Small intestine (tissue), 7 donors: ENCODE data around the gene NRP2. TPM values are rescaled to one million over a fixed set of nuclear protein-coding genes. Genes with fewer than 3 reads are reported as not detected.
A peak's percentile ranks its signal among the peaks of the same experiment; 100 is the strongest.

Experiments
- DNase-seq, 2 donors: peaks; one replicate each; pipeline versions ENCODE4 v3.0.0 to v3.0.0-alpha.2; 2013
- FAIRE-seq: peaks from 2 replicates; lab custom pipeline; 2012; peaks lifted over from hg19 to GRCh38; lab: Jason Lieb, UNC
- H3K27ac ChIP-seq, 3 donors: one replicate each; pipeline ENCODE4 v1.5.1; 2013; ENCODE audit warnings: low read length in 2 of 3, mild to moderate bottlenecking in 2 of 3, control low read depth in 1 of 3, inconsistent platforms in 1 of 3, low read depth in 1 of 3, moderate library complexity in 1 of 3
- H3K27me3 ChIP-seq, 3 donors: one replicate each; pipeline ENCODE4 v1.6.1; 2013; ENCODE audit warnings: low read length in 3 of 3, inconsistent platforms in 1 of 3; ENCODE audit not compliant: control insufficient read depth in 3 of 3, insufficient read depth in 3 of 3
- H3K36me3 ChIP-seq, 3 donors: one replicate each; pipeline ENCODE4 v1.6.1; 2013; ENCODE audit warnings: low read length in 3 of 3, inconsistent platforms in 1 of 3, low read depth in 1 of 3, mild to moderate bottlenecking in 1 of 3, moderate library complexity in 1 of 3; ENCODE audit not compliant: control insufficient read depth in 3 of 3, insufficient read depth in 2 of 3
- H3K4me1 ChIP-seq, 3 donors: one replicate each; pipeline ENCODE4 v1.6.1; 2013; ENCODE audit warnings: low read length in 2 of 3, inconsistent platforms in 1 of 3, low read depth in 1 of 3, mild to moderate bottlenecking in 1 of 3, moderate library complexity in 1 of 3; ENCODE audit not compliant: control insufficient read depth in 3 of 3, insufficient read depth in 2 of 3
- H3K4me3 ChIP-seq, 3 donors: one replicate each; pipeline ENCODE4 v1.5.1; 2013; ENCODE audit warnings: low read length in 3 of 3, control low read depth in 1 of 3, inconsistent platforms in 1 of 3, low read depth in 1 of 3, mild to moderate bottlenecking in 1 of 3, moderate library complexity in 1 of 3
- H3K9me3 ChIP-seq, 2 donors: one replicate each; pipeline ENCODE4 v1.6.1; 2013; ENCODE audit warnings: low read depth in 1 of 2, low read length in 1 of 2; ENCODE audit not compliant: control insufficient read depth in 2 of 2, insufficient read depth in 1 of 2
- WGBS, 3 donors: extraction: QIAGEN DNeasy Blood & Tissue Kit; methylation state at CpG; one replicate each; pipeline ENCODE4 v1.1.7; 2013; 5-methylcytosine and 5-hydroxymethylcytosine counted together
- polyA plus RNA-seq, 4 donors: library from polyadenylated mRNA; stranded (reverse) in 3 of 4; unstranded in 1 of 4; fragments of 200-250 nt in 3 of 4; fragments of 120-200 nt in 1 of 4; gene quantifications; one replicate each; pipeline versions ENCODE4 v1.2.1 to v1.2.3, GENCODE V29; 2013
- donor health status: healthy with polysubstance abuse.
- donor health status: control.
- donor health status: control.
- donor health status: Bipolar disorder and iron deficiency.
- donor health status: healthy.

NRP2 gene
- polyA plus RNA-seq, 4 donors = 0.81 to 9.6 (median 4.9) TPM

DNA sequence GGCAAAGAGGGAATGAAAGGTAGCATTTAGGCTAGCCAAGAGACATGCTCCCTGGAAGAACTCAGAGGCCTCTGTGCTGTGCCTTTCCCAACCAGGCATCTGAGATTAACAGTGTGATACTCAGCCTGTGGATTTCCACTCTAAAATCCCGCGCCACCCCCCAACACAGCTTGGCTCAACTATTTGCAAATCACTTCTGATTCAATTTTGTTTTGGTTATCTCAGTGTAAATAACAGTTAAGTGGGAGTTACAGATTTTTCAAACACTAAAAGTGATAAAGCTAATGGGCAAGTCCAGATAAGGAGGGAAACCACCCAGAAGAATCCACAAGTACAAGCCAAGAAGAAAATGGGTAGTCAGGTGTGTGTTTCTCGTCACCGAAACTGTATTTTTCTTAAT is 1.4 kb upstream of the NRP2 start:
- Histone ChIP-seq H3K4me1 (peaks cover 0 to 40% (median 0%) of the 10 kb centered on the region in 3 donors), H3K4me3 (no peak overlapping the region), H3K36me3 (no peaks in the 10 kb centered on the region), H3K27me3 (peaks cover 3 to 42% (median 19%) of the 10 kb centered on the region in 3 donors), H3K9me3 (no peaks in the 10 kb centered on the region), H3K27ac (no peak overlapping the region)
- DNase-seq (no peak), FAIRE-seq (no peak)
- WGBS, 3 donors = 42 to 59% (median 50%) methylated on average over 4 of the region's 4 CpGs

DNA sequence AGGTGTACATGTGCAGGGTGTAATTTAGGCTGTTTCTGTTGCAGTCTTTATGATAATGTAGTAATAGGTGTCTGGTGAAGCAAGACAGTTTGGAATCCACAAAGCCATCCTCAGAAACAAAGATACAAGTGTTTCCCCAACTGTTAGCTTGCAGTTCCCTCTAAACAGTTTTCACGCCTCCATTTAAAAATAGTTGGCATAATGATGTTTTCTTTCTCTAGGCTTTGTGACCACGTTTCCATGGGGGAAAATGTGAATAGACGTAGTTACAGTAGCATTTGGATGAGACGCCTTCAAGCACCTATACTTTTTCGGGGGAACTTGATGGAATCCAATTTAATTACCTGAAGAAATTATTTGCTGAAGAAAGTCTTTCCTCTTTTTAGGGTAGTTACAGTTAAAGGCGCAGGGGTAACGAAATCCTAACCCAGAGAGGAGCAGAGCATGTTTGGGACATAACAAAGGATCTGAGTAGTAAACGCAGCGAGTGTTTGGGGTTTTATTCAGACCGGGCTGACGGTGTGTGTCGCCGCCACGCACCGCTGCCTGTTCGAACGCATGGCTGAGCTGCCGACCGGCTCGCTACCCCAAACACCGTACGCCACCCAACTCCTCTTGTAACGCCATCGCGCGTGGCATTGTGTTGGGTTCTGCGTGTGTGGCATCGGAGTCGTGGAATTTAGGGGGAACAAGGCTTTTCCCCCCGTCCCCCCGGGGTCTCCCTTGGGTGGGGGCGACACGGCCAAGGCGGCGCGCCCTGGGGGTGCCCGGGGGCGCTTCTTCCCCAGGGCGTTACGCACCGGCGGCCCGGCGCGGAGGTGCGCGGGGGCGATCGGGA is 681 bp upstream of the NRP2 start:
- DNase-seq = no peak

DNA sequence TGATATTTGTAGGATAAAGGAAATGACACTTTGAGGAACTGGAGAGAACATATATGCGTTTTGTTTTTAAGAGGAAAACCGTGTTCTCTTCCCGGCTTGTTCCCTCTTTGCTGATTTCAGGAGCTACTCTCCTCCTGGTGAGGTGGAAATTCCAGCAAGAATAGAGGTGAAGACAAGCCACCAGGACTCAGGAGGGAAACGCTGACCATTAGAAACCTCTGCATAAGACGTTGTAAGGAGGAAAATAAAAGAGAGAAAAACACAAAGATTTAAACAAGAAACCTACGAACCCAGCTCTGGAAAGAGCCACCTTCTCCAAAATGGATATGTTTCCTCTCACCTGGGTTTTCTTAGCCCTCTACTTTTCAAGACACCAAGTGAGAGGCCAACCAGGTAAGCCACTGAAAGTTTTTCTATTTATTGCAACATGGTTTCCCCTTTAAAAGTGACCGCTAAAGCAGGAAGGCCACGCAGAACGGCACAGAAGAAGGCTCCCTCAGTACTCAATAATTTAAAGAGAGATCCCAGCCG is 735 bp downstream of the NRP2 start:
- Histone ChIP-seq H3K4me3 (peak overlapping the region in 2 of 3 donors; percentile 45 to 46), H3K36me3 (no peaks in the 10 kb centered on the region), H3K9me3 (no peaks in the 10 kb centered on the region), H3K4me1 (peaks cover 0 to 41% (median 6%) of the 10 kb centered on the region in 3 donors), H3K27ac (peak overlapping the region in 2 of 3 donors; percentile 49 to 84), H3K27me3 (peaks cover 3 to 55% (median 22%) of the 10 kb centered on the region in 3 donors)
- no peak for FAIRE-seq
- WGBS, 3 donors = 20 to 28% (median 22%) methylated on average over 10 of the region's 10 CpGs
- no peak for DNase-seq

More for the DNA sequence above, 681 bp upstream of the NRP2 start:
- peaks cover 0 to 43% (median 0%) of the 10 kb centered on the region in 3 donors for H3K4me1 ChIP-seq
- FAIRE-seq = no peak
- 4 to 9% (median 7%) methylated on average over 45 to 49 of the region's 49 CpGs for WGBS, 3 donors
- H3K4me3 ChIP-seq = peak overlapping the region in 2 of 3 donors; percentile 40 to 46
- H3K9me3 ChIP-seq = no peaks in the 10 kb centered on the region
- peak overlapping the region in 2 of 3 donors; percentile 4 to 84 for H3K27ac ChIP-seq
- no peaks in the 10 kb centered on the region for H3K36me3 ChIP-seq
- H3K27me3 ChIP-seq = peaks cover 3 to 49% (median 19%) of the 10 kb centered on the region in 3 donors

DNA sequence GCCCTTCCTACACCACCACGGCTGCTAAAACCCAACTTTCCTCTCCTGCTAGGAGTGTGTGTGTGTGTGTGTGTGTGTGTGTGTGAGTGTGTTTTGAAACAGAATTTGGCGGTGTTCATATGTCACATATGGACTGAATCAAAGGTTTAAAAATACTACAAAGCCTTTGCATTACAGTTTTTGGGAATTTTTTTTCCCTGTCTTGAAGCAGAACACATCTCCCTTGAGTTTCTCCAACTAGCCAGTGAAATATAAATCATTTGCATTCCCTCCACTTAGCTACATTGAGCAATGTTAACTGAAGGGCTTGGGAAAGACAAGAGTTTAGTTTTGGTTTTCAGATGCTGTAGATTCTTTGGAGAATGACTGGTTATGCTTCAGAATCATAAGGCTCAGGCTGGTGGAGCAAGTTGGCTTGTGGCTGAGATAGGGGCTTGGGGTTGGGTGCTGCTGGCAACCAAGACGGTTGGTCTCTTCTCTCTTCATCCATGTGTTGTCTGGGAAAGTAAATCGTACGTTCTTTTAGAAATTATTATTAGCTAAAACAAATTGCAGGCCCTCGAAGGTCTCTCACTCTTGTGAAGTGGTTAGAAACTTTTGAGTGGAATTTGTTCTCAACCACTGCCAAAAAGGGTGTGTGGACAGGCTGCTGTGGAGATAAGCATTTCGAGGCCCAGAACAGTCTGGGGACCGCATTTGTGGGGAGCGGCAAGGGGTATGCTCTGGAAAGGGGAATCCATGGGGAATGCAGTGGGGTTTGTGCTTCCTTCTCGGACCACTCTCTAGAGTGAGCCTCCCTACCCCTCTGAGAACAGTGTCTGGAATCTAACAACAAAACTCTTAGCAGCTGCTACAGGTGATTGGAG is 1.4 kb downstream of the NRP2 start:
- WGBS, 3 donors = 60 to 69% (median 61%) methylated on average over 10 of the region's 10 CpGs
- Histone ChIP-seq H3K27me3 (peaks cover 3 to 55% (median 22%) of the 10 kb centered on the region in 3 donors), H3K36me3 (no peaks in the 10 kb centered on the region), H3K4me1 (peaks cover 0 to 43% (median 6%) of the 10 kb centered on the region in 3 donors), H3K4me3 (peak overlapping the region in 1 of 3 donors; percentile 45), H3K27ac (peak overlapping the region in 2 of 3 donors; percentile 17 to 84), H3K9me3 (no peaks in the 10 kb centered on the region)
- no peak for FAIRE-seq
- no peak for DNase-seq

DNA sequence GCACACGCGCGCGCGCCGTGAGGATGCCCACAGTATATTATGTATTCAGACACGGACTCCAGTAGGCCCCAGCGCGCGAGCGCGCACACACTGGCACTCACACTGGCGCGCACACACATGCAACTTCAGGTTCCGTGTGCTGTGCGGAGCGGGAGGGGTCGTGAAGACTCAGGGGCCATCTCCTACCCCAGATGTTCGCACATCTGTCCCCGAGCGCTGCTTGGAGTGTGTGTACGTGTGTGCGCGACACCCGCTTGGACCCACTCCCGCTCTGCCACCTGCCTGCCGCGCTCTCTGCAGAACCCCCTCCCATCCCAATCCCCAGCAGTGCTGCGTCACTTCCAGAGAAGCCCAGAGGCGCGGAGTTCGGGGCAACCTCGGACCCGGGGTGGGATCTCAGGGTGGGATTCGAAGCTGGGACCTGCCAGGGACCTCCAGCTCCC is 2.6 kb downstream of the NRP2 start:
- FAIRE-seq = no peak
- 8 to 19% (median 14%) methylated on average over 35 of the region's 35 CpGs for WGBS, 3 donors

DNA sequence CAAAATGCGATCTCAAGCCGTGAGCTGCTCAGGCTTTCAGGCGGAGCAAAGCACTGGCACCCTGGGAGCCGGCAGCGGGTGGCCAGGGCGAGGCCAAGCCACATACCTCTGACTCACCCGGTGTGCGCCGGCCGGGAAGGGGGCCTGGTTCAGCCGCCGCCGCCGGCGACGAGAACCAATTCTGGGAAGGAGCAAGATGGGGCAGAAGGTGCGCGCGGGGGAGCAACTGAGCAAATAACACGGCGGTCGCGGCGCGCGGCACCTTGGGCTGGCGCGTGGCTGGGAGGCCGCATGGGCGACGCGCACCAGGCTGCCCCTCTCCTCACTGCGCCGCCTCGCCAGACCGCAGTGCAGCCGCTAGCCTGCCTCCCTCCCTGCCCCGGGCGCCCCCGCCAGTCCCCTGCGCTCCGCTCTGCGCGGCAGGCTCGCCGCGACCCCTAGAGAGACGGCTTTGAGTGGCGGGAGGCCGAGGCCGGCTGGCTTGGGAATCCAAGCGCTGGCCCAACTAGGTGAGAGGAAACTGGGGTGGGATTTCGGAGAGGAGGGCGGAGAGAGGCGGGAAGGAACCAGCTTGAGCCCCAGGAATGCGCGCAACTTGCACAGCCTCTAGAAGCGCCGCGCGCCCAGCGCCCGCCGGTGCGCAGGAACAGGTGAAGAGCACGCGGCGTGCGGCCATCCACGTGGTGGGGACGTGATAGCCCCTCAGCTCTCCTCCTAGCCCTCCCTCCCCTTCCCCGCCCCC is 3.2 kb downstream of the NRP2 start:
- no peaks in the 10 kb centered on the region for H3K9me3 ChIP-seq
- no peaks in the 10 kb centered on the region for H3K36me3 ChIP-seq
- H3K4me3 ChIP-seq = peak overlapping the region in 2 of 3 donors; percentile 44 to 49
- H3K4me1 ChIP-seq = peaks cover 0 to 32% (median 6%) of the 10 kb centered on the region in 3 donors
- DNase-seq = peak; percentile 27 to 48
- peaks cover 3 to 55% (median 22%) of the 10 kb centered on the region in 3 donors for H3K27me3 ChIP-seq
- peak overlapping the region in 1 of 3 donors; percentile 58 for H3K27ac ChIP-seq
- 1 to 3% (median 1%) methylated on average over 62 to 72 of the region's 72 CpGs for WGBS, 3 donors
- FAIRE-seq = no peak

More for the DNA sequence above, 2.6 kb downstream of the NRP2 start:
- Histone ChIP-seq H3K4me3 (peak overlapping the region in 2 of 3 donors; percentile 44 to 45), H3K4me1 (peaks cover 0 to 32% (median 6%) of the 10 kb centered on the region in 3 donors), H3K36me3 (no peaks in the 10 kb centered on the region), H3K27me3 (peaks cover 3 to 55% (median 22%) of the 10 kb centered on the region in 3 donors), H3K27ac (peak overlapping the region in 1 of 3 donors; percentile 58), H3K9me3 (no peaks in the 10 kb centered on the region)
- peak in 1 of 2 donors; percentile 51 for DNase-seq

DNA sequence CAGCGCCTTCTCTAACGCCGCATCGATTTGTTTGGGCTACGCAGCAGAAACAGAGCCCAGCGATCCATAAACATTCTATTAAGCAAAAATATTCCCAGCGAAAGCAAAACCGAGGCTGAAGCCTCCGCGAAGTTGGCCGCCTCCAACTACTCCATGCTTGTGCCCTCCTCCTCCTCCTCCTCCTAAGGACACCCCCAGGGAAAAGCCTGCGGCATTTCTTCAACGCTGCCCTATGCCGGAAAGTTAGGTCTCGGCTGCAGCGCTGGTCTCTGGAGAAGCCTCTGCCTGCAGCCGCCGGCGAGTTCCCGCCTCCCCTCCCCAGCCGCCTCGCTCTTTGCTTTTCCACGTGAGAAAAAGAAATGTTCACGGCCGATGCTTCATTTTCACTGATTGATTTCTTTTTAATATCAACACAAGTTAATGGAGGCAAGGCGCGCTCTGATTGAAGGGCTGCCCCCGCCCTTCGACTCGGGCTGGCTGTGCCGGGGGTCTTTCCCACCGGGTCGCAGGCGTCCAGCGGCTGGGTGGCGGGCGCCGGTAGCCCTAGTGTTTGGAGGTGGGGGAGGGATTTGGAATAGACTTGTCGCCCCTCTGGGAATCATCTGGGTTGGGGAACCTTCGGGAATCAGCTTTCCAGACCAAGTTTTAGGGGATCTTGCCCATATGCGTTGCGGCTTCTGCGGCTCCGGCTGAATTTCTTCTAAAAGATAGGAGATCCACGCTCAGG is 3.9 kb downstream of the NRP2 start:
- WGBS, 3 donors = 3 to 4% (median 4%) methylated on average over 45 of the region's 45 CpGs

More for the DNA sequence above, 3.9 kb downstream of the NRP2 start:
- Histone ChIP-seq H3K27ac (peak overlapping the region in 2 of 3 donors; percentile 1 to 32), H3K9me3 (no peaks in the 10 kb centered on the region), H3K36me3 (no peaks in the 10 kb centered on the region), H3K27me3 (peaks cover 3 to 55% (median 22%) of the 10 kb centered on the region in 3 donors), H3K4me3 (peak overlapping the region in 2 of 3 donors; percentile 44 to 49), H3K4me1 (peaks cover 0 to 32% (median 6%) of the 10 kb centered on the region in 3 donors)
- no peak for FAIRE-seq
- peak in 1 of 2 donors; percentile 64 for DNase-seq
